Stomach smooth muscle (tissue), 2 donors: ENCODE data around the gene GIMAP8.

Source experiments
- H3K27ac ChIP-seq: one replicate; pipeline ENCODE4 v1.7.0; 2013; ENCODE audit warnings: mild to moderate bottlenecking, low read length, inconsistent platforms
- H3K27me3 ChIP-seq, 2 donors: one replicate each; pipeline ENCODE4 v1.7.0; 2013; ENCODE audit warnings: low read length in 2 of 2; ENCODE audit not compliant: insufficient read depth in 2 of 2, control insufficient read depth in 1 of 2
- H3K36me3 ChIP-seq, 2 donors: one replicate each; pipeline ENCODE4 v1.7.0; 2013; ENCODE audit warnings: low read length in 2 of 2; ENCODE audit not compliant: control insufficient read depth in 2 of 2, insufficient read depth in 2 of 2
- H3K4me1 ChIP-seq: one replicate; pipeline ENCODE4 v1.7.0; 2013; ENCODE audit warnings: low read length; ENCODE audit not compliant: control insufficient read depth, insufficient read depth
- H3K4me3 ChIP-seq, 2 donors: one replicate each; pipeline ENCODE4 v1.7.0; 2013; ENCODE audit warnings: low read length in 2 of 2
- H3K9ac ChIP-seq, 2 donors: one replicate each; pipeline ENCODE4 v1.7.0; 2013; ENCODE audit warnings: low read length in 2 of 2, mild to moderate bottlenecking in 1 of 2
- H3K9me3 ChIP-seq, 2 donors: one replicate each; pipeline ENCODE4 v1.7.0; 2013; ENCODE audit warnings: low read length in 2 of 2; ENCODE audit not compliant: control insufficient read depth in 2 of 2
- donor health status: healthy.
- donor health status: Pancreatic carcinoma.

GIMAP8 gene

DNA sequence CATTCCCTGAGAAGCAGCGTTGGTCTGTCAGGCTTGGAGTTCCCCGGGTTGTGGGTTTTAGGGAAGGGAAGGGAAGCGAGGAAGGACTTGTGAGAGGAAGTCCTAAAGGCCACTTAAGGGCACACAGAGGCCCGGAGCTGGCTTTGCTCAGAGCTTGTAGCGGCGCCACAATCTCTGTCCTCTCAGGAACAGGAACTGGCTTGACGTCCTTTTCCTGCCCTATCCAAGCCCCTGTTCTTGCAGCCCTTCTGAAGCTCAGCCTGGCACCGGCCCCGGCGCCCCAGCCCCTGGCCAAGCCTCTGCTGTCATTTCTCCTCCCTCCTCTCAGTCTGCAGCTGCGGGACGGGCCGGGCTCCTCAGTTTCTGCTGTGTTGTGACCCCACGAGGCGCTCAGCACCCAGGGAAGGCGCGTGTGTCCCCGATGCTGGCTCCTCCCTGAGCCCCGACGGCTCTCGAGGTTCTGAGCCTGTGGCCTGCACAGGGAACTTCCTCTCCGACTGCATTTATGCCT is at the start of gene GIMAP8:
GIMAP8 (plus strand) TSS at position 140 of the 511 bp plus-strand sequence. CDS start 16,069 bp downstream, outside the sequence.
- Histone ChIP-seq H3K27me3 (peaks cover 5 to 7% of the 10 kb centered on the region in 2 donors), H3K27ac (peak within 1 kb of the TSS; percentile 55), H3K36me3 (no peaks in the 10 kb centered on the region), H3K4me1 (peaks cover 6% of the 10 kb centered on the region), H3K4me3 (peak within 1 kb of the TSS; percentile 28 to 68), H3K9ac (peak within 1 kb of the TSS in 1 of 2 donors; percentile 31), H3K9me3 (no peaks in the 10 kb centered on the region)

DNA sequence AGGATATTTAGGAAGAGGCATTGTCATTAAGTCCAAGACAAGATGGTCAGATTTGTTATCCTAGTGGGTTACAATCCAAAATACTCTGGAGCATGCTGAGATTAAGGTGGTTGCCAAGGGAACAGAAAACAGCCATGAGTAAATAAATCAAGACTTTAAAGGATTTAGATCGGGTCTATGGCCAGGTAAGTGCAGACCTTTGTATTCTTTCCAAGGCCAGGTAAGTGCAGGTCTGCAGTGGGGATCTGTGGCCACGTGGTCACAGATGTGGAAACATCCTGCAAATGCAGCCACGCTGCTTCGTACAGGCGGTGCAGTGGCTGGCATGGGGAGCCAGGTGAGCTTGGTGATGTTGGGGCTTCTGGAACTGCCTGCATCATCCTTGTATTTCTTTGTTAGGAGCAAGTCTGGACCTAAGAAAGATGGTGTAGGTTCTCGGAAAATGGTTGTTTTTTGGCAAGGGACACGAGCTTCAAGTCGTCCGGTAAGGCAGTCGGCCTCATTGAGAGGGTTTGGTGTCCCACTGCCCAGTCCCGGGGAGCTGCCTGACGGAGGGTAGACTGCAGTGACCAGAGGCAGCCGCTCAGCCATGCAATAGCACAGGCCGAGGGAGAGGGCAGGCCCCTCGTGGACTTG is 49.5 kb upstream of the GIMAP8 start:
- H3K4me1 ChIP-seq = peaks cover 15% of the 10 kb centered on the region
- no peak overlapping the region for H3K27ac ChIP-seq
- no peak overlapping the region for H3K4me3 ChIP-seq
- H3K9ac ChIP-seq = peak overlapping the region in 1 of 2 donors; percentile 21
- no peaks in the 10 kb centered on the region for H3K9me3 ChIP-seq
- no peaks in the 10 kb centered on the region for H3K27me3 ChIP-seq
- H3K36me3 ChIP-seq = peaks cover 8 to 9% of the 10 kb centered on the region in 2 donors

DNA sequence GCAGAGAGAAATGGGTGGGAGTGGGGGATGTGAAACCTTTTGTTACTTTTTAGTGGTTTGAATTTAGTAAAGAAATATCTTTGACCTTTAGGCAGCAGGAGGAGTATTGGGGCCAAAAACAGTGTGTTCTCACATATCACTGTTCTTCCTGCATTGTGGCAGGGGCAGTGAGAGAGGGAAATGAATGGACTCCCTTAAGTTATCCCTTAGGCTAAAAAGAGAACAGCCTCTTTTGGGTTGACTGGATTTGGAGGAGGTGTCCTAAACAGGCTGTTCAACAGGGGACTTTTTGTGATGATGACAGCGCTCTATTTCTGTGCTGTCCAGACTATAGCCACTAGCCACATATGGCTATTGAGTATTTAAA is 49.0 kb upstream of the GIMAP8 start:
- H3K36me3 ChIP-seq = peaks cover 8% of the 10 kb centered on the region in 2 donors
- no peaks in the 10 kb centered on the region for H3K27me3 ChIP-seq
- no peak overlapping the region for H3K9ac ChIP-seq
- H3K4me1 ChIP-seq = peaks cover 20% of the 10 kb centered on the region
- H3K9me3 ChIP-seq = no peaks in the 10 kb centered on the region
- H3K27ac ChIP-seq = no peak overlapping the region
- H3K4me3 ChIP-seq = no peak overlapping the region

DNA sequence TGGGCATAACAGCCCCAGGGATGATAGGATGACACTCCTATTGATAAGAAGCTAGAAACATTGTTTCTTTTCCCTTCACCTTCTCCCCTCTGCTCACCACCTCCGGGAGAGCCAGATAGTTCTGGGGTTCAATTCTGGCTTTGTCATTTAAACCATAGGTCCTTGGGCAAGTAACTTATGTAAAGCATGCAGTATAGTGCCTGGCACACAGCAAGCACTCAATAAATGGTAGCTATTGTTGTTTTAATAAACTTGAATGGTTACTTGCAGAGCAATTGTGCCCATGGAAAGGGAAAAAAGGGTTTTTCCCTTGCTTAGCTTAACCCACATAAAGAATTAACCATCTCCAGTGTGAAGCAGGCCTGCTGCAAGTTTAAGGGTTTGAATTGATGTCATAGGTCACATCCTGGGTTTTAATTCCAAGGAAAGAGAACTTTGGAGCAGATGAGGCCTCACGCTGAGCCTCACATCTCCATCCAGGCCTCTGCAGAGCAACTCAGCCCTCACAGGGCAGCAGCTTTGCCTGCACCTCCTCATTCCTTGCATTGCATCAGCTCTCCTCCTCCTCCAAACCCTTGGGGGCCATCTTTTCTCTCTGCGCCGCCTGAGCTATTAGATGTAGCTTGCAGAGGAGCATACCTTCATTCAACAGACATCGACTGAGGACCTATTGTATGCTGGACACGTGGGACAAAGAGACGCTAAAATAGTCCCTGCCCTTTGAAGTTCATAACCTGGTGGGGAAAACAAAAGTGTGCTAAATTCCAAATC is 48.4 kb upstream of the GIMAP8 start:
- no peaks in the 10 kb centered on the region for H3K27me3 ChIP-seq
- no peaks in the 10 kb centered on the region for H3K9me3 ChIP-seq
- H3K9ac ChIP-seq = no peak overlapping the region
- no peak overlapping the region for H3K4me3 ChIP-seq
- H3K4me1 ChIP-seq = peaks cover 27% of the 10 kb centered on the region
- peaks cover 8% of the 10 kb centered on the region in 2 donors for H3K36me3 ChIP-seq
- no peak overlapping the region for H3K27ac ChIP-seq

DNA sequence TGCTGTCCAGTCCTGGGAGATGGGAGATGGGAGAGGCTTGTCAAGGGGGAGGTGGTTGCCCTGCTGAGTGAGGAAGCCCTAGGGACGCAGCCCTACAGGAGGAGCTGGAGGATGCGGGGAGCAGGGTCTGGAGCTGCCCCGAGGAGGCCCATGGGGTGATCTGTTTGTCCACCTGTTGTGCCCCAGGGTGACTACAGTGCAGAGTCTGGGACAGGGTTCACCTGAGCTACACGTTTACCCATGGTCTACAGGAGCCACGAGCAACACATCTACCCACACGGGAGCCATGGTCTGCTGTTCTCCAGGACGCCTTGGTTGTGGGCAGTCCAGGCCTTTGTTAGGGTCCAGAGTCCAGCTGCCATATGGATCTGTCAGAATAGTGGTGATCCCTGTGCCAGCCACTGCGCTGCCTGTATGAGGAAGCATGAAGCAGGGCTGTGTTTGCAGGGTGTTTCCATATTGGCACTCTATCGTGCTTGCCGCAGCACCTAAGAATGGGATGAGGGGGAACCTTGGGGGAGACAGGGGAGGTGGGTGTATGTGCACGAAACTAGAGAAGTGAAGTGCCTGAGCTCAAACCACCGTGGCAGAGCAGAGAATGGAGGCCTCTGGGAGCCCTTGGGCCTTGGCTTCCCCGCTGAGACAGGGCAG is 47.6 kb upstream of the GIMAP8 start:
- Histone ChIP-seq H3K4me3 (no peak overlapping the region), H3K36me3 (peaks cover 8% of the 10 kb centered on the region in 2 donors), H3K4me1 (peaks cover 29% of the 10 kb centered on the region), H3K27me3 (no peaks in the 10 kb centered on the region), H3K27ac (no peak overlapping the region), H3K9ac (peak overlapping the region in 1 of 2 donors; percentile 96), H3K9me3 (no peaks in the 10 kb centered on the region)

DNA sequence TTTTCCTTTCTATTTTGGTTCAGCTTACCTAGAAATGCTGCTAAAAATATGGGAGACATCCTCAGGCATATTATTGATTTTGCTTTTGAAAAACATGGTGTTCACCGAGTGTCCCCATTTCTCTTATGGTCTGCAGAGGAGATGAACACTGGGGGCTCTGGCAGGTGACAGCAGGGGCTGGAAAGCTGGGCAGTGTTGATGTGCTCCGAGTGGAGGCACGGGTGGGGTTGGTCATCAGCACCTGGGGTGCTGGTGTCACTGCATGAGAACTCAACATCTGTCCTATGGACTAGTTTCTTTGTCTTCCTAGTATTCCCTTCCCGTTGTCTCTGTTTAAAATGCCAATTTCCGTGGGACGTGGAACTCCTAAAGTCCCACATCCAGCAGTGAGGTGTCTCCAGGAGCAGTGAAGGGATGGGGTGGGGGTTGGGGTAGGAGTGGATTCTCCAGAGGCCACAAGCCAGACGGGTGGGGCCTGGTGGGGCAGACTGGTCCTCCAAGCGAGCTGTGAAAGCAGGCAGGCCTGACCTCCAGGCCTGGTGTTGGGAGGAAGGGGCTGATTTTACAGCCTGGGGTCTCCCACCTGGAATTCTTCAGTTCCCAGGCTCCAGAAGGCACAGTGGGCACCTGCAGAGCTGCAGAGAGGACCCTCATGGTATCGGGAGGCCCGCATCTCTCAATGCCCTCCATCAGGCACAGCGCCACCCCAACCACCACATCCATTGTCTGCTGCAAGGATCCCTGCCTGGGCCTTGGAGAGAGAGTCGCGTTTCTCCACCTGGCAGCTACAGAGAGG is 46.9 kb upstream of the GIMAP8 start:
- Histone ChIP-seq H3K27me3 (no peaks in the 10 kb centered on the region), H3K27ac (peak overlapping the region; percentile 97), H3K4me1 (peaks cover 29% of the 10 kb centered on the region), H3K36me3 (peaks cover under 1 to 5% of the 10 kb centered on the region in 2 donors), H3K9me3 (no peaks in the 10 kb centered on the region), H3K4me3 (peak overlapping the region; percentile 80 to 86), H3K9ac (peak overlapping the region; percentile 95 to 96)

DNA sequence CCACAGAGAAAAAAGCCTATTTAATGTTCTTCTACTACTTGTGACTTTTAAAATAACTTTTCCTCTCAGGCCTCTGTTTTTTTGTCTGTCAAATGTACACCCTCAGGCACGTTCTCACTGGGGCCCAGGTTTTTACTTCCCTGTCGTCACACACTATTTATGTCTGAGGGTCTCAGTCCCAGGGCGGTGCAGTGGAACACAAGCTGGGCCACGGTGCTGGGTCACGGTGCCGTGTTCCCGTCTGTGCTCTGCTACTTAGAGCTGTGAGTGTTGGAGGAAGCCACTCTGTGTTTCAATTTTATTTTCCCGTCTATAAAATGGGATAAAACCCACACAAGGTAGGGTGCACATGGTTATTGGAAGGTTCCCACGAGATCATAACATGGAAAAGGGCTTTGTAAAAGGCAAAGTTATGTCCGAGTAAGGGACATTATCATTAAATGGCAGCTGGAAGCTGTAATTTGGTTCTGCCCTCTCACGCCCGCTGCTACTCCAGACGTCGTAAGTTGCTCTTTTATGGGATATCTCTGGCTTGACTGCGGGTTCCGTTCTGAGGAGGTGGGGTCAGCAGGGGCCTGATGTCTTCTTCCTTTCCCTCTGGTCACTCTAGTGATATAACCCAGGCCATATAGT is 46.1 kb upstream of the GIMAP8 start:
- H3K27ac ChIP-seq = peak overlapping the region; percentile 97
- H3K36me3 ChIP-seq = no peaks in the 10 kb centered on the region
- H3K9me3 ChIP-seq = no peaks in the 10 kb centered on the region
- H3K4me3 ChIP-seq = peak overlapping the region; percentile 80 to 86
- peaks cover 29% of the 10 kb centered on the region for H3K4me1 ChIP-seq
- H3K9ac ChIP-seq = peak overlapping the region; percentile 95 to 96
- H3K27me3 ChIP-seq = no peaks in the 10 kb centered on the region

DNA sequence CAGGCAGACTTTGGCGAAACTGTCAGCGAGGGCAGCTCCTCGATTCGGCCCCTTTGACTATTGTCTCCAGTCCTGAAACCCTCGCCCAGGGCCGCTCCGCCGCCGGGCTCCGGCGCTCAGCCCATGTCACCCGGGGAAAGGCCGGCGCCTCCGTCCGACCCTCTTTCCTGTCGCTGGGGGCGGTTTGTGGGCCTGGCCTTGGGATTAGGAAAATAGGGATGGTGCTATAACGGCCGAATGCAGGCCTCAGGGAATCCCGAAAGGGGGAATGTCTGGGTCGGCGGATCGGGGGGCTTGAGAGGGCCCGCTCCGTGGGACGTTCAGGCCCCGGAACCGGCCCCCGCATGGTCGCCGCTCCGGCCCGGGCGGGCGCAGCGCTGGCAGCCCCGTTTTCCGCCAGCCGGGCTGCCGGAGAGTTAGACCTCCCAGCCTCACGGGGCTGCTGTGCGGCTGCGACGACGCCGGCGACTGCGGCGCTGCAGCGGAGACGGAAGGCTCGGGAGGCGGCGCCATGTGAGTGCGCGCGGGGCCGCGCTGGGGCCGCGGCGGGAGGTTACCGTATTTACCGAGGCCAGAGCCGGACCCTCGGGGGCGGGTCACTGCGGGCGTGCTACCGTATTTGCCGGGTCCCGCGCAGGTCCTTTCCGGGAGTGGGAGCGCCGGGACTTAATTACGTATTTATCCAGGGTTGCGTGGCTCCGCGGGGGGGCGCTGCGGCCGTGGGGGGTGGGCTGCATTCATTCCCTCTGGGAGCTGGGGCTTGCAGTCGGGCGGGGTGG is 45.4 kb upstream of the GIMAP8 start:
- Histone ChIP-seq H3K36me3 (peaks cover 0 to under 1% of the 10 kb centered on the region in 2 donors), H3K27me3 (no peaks in the 10 kb centered on the region), H3K9ac (peak overlapping the region; percentile 95 to 96), H3K4me1 (peaks cover 29% of the 10 kb centered on the region), H3K27ac (peak overlapping the region; percentile 97), H3K4me3 (peak overlapping the region; percentile 80 to 86), H3K9me3 (no peaks in the 10 kb centered on the region)

DNA sequence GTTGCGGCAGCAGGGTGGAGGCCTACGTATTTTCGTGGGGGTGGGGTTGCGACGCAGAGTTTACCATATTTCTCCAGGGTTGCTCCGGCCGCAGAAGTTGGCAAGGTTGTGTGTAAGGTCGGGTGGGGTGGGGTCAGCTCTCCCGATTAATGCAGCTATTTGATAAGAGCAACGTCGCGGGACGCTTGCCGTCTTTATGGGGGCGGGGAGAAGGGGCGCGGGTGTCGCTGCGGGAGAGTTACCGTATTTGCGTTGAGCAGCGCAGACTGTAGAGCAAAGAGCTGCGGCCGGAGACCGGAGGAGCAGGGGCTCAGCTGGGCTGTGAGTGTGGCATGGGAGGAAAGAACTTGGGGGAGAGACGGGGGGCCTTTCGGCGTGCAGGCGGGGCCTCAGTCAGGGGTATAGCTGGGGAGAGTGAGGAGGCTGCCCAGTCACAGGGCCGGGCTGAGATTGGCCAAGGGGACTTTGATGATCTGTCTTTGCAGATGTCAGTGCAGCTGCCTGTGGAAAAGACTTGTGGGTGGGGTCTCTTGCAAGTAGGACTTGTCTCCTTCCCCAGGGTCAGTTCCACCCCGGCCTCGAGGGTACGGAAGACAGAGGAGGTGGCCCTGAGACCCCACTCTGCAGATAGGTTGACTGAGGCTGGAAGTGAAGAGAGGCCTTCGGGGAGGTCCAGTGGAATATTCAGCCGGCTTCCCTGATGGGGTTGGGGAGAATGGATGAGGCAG is 44.7 kb upstream of the GIMAP8 start:
- Histone ChIP-seq H3K27me3 (no peaks in the 10 kb centered on the region), H3K9me3 (no peaks in the 10 kb centered on the region), H3K4me3 (peak overlapping the region; percentile 80 to 86), H3K27ac (peak overlapping the region; percentile 97), H3K4me1 (peaks cover 29% of the 10 kb centered on the region), H3K36me3 (peaks cover 0 to 4% of the 10 kb centered on the region in 2 donors), H3K9ac (peak overlapping the region; percentile 76 to 96)
